GM21526 (cell line): ENCODE measurements around the gene NUP88.

Source experiments
- ATAC-seq: cut with Tn5 transposase; IDR thresholded peaks from one replicate; pipeline ENCODE4 v1.9.1; 2021; ENCODE audit warnings: moderate library complexity; ENCODE audit not compliant: unreplicated experiment, low FRiP score

NUP88 gene

GRCh38 chr17:5419959-5420653, 644 bp upstream of the NUP88 start, which contains the start of gene RPAIN:
Gene RPAIN (plus strand): TSS chr17:5420182. CDS start chr17:5420211, 29 bp downstream.
- peak; percentile 49 for ATAC-seq

- ATAC-seq = peak; percentile 29
Observed at GRCh38 chr17:5418858-5419355, 555 bp downstream of the NUP88 start.

- ATAC-seq = no peak
Observed at GRCh38 chr17:5416901-5417300, 2.6 kb downstream of the NUP88 start.

GRCh38 chr17:5413682-5414081, 5.8 kb downstream of the NUP88 start:
- ATAC-seq = no peak

- ATAC-seq = no peak
Observed at GRCh38 chr17:5410594-5411272, 8.7 kb downstream of the NUP88 start.

GRCh38 chr17:5408186-5408585, 11.3 kb downstream of the NUP88 start:
- ATAC-seq = no peak

- ATAC-seq = no peak
Observed at GRCh38 chr17:5405400-5405799, 14.1 kb downstream of the NUP88 start.

- ATAC-seq = no peak
Observed at GRCh38 chr17:5399767-5400166, 19.7 kb downstream of the NUP88 start.

- ATAC-seq = no peak
Observed at GRCh38 chr17:5396612-5397011, 22.9 kb downstream of the NUP88 start.

GRCh38 chr17:5391678-5392077, 27.8 kb downstream of the NUP88 start:
- ATAC-seq = no peak

- no peak for ATAC-seq
Observed at GRCh38 chr17:5381542-5381941, 37.9 kb downstream of the NUP88 start.

GRCh38 chr17:5380491-5381135, 38.8 kb downstream of the NUP88 start:
- no peak for ATAC-seq

- ATAC-seq = no peak
Observed at GRCh38 chr17:5379351-5380107, 39.9 kb downstream of the NUP88 start.

- no peak for ATAC-seq
Observed at GRCh38 chr17:5378566-5379207, 40.8 kb downstream of the NUP88 start.

GRCh38 chr17:5373112-5373511, 46.4 kb downstream of the NUP88 start:
- no peak for ATAC-seq

GRCh38 chr17:5370411-5370810, 49.1 kb downstream of the NUP88 start:
- no peak for ATAC-seq

GRCh38 chr17:5365831-5366230, 53.6 kb downstream of the NUP88 start:
- no peak for ATAC-seq

- ATAC-seq = no peak
Observed at GRCh38 chr17:5364696-5365095, 54.8 kb downstream of the NUP88 start.

- ATAC-seq = no peak
Observed at GRCh38 chr17:5364156-5364555, 55.3 kb downstream of the NUP88 start.

- ATAC-seq = no peak
Observed at GRCh38 chr17:5362162-5362811, 57.2 kb downstream of the NUP88 start.
